OCI-LY7 (cell line): Measurements from ENCODE around the gene MAMLD1.

Source experiments
- CTCF ChIP-seq: fragments of 200-600 bp; sonication (generic); conservative IDR thresholded peaks from 2 replicates; pipeline ENCODE4 v1.5.1; 2014; ENCODE audit warnings: mild to moderate bottlenecking, antibody characterized with exemption, low read length, moderate library complexity, mixed read lengths
- EZH2phosphoT487 ChIP-seq: fragments of 200-600 bp; sonication (generic); IDR thresholded peaks from 2 replicates; pipeline ENCODE4 v1.6.1; 2018; ENCODE audit warnings: low read depth, borderline replicate concordance, mild to moderate bottlenecking, mixed run types, antibody characterized with exemption, low read length, moderate library complexity, mixed read lengths

GRCh38 chrX:150526692-150527091 lies 163.6 kb downstream of the MAMLD1 start:
- TF ChIP-seq CTCF: no peak
- no peak for TF ChIP-seq EZH2phosphoT487
